Stimulated activated CD8-positive, alpha-beta memory T cell treated with anti-CD3 and anti-CD28 coated beads, Interleukin-15, amount 100 ng/mL, for 48 hours (primary cell): Measurements from ENCODE around the gene CCDC57.
"Not testable (repeated sequence)": the region's sequence is repeated elsewhere in the genome, so short reads cannot be mapped to it uniquely, and the experiment has no call there.

Source experiments
- DNase-seq, 2 donors: peaks; one replicate each; pipeline ENCODE4 v3.0.0-alpha.2; 2020; ENCODE audit warnings: low read depth in 2 of 2

The CCDC57 gene

DNA sequence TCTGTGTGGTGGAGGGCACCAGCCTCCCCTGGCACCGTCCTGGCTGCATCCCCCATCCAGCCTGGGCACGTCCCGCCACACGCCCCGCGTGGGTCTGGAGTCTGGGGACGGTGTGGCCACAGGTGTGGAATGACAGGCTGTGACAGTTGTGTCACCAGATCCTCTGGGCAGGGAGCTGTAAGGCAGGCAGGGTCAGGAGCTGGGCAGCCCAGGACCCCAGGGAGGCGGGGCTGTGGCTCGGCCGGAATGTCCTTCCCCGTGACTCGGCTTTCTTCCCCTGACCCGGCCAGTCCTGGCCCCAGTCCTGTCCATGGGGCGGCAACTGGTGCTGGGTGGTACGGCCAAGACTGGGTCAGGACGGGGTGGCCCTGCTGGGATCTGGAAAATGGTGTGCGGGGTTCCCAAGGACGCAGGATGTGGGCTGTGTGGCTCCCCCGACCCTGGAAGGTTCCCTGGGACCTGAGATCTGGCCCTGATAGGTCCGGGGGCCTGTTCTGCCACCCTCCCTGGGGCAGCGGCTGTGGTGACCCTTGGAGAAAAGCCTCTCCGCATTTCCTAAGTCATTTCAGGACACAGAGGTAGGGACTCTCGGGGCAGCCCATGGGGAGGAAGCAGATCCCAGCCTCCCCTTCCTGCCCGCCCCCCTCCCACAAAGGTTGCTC lies 12.9 kb upstream of the CCDC57 start:
- DNase-seq = no peak

DNA sequence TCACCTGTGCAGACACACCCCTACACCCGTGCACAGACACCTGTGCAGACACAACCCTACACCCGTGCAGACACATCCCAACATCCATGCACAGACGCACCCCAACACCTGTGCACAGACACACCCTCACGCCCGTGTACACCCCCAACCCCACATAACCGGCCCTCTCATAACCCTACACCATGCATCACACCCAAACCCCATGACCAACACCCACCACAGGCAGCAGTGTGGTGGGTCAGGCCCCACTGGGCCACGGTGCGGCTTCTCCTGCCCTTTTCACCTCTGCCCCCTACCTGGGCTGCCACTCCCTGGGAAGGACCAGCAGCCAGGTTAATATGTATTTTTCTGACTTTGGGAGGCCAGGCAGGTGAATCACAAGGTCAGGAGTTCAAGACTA lies 12.0 kb upstream of the CCDC57 start:
- no peak for DNase-seq

DNA sequence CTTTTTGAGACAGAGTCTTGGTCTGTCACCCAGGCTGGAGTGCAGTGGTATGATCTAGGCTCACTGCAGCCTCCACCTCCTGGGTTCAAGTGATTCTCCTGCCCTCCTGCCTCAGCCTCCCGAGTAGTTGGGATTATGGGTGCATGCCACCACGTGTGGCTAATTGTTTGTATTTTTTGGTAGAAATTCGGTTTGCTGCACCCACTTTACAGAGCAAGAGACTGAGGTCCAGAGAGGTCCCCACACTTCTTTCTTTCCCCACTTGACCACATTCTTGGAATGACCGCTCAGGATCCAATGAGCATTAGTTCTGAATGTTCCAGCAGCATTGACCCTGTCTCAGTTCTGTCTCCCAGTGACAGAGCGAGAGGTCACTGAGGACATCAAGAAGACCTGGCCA lies 10.9 kb upstream of the CCDC57 start:
- no peak for DNase-seq

GRCh38 chr17:82222816-82223215 lies 10.2 kb upstream of the CCDC57 start:
- no peak for DNase-seq

GRCh38 chr17:82221341-82221902 lies 8.8 kb upstream of the CCDC57 start:
- DNase-seq = no peak

- no peak for DNase-seq
Measured at GRCh38 chr17:82219753-82220709, 7.4 kb upstream of the CCDC57 start.

- DNase-seq = no peak
Measured at GRCh38 chr17:82219083-82219482, 6.4 kb upstream of the CCDC57 start.

DNA sequence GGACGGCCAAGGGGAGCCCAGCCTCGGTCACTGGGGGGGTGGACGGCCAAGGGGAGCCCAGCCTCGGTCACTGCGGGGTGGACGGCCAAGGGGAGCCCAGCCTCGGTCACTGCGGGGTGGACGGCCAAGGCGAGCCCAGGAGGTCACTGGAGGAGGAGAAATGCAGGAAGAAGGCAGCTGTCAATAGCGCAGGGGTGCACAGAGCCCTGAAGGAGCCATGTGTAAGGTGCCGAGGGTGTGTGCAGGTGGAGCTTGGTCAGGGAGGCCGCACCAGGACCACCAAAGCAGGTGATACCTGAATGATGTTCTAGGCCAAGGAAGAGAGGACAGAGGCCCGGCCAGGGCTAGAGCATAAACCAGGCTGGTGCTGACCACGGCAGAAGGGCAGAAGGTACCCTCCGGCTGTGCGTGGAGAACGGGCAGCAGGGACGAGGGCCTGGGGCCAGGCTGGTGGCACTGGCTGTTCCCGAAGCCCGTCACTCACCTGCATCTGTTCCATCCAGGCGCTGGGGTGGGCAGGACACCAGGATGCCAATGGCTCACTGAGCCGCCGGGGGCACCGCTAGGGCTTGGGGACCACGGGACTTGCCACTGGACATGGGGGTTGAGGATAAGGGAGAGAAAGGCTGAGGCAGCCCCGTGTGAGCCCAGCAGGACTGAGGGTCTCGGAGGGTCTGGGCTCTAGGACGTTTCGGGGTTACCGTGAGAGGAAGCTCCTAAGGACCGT lies 5.9 kb upstream of the CCDC57 start:
- DNase-seq = no peak

DNA sequence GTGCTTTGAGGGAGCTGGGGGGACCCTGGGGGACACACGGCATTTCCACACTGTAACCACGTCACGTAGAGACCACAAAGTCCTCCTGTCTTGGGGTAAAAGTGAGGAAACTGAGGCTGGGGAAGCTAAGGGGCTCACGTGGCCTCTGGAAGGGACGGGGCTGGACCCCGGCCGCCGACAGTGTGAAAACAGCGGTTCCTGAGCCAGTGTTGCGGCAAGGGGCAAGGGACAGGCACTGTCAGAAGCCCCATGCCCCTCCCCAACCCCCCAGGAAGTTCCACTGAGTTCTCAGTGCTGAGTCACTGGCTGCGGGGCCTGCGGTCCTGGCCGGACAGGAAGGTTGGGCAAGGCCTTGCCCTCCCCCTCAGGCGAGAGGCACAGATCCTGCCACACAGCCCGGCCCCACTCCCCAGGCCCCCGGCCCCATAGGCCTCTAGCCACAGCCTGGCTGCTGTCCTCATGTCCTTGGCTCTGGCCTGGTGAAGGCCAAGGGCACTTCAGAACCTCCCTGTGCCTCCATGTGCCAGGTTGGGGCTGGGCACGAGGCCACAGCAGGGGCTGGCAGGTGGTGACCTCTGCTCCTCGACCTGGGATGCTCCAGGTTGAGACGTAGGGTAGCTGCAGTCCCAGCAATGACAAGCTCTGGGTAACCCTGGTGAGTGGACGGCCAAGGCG lies 5.0 kb upstream of the CCDC57 start:
- no peak for DNase-seq

DNA sequence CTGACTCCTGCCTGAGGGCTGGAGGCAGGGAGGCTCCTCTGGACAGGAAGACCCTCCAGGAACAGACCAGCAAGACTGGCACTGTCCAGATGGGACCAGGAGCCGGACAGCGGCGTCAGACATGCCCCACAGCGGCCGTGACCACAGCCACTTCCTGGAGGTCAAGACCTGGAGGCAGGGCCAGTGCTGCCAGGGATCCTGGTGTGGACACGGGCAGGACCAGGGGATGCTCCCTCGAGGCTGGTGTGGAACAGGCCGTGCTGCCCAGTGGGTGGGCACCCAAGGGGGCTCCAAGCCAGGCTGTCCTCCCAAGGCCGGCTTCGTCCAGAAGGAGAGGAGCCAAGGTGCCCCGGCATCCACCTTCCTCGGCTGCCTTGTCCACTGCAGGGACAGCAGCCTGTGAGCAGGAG lies 4.5 kb upstream of the CCDC57 start:
- no peak for DNase-seq

DNA sequence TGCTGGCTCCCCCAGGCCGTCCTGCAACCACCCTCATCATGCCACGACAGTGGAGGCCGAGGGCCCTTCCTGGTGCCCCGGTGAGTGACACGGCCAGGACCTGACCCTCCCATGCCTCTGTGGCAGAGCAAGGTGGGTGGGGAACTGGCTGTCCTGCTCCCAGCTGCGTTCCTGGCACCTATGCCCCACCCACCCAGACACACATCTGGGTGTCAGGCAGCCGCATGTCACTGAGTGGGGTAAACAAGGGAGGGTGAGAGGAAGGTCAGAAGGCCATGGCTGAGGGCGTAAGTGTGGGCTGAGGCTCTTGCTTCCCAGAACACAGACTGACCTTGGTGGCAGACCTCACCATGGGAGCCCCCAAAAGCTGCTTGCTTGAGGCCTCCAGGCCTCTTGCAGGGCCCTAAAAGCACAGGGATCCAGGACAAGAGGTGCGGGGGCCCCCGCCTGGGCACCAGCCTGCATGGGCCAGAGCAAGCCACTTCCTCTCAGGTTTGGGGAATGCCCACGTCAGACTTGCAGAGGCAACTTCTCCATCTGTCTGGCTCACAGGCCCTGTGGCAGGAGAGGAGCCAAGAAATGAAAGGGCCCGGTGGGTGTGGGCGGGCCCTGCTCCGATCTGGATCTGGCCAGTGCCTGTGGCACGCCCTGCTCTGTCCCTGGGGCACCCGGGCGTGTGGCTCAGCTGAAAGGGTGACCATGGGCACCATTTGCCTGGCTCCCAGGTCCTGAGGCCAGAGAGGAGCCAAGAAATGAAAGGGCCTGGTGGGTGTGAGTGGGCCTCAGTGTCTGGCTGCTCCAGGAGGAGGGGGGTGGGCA lies 3.9 kb upstream of the CCDC57 start:
- no peak for DNase-seq

DNA sequence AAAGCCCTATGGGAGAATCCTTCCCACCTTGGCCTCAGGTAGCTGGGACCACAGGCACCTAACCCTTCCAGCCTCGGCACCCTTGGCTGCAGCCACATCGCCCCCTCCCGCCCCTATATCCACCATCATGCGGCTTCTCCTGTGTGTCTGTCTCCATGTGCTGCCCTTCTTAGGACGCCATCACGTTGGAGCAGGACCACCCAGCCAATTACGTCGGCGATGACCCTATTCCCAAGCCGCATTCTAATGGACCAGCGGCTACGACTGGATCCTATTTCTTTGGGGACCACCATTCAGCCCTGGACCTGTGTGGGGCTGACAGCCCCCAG lies 3.3 kb upstream of the CCDC57 start:
- DNase-seq = no peak

- DNase-seq = no peak
Measured at GRCh38 chr17:82215095-82215971, 2.7 kb upstream of the CCDC57 start.

GRCh38 chr17:82214012-82214628 lies 1.5 kb upstream of the CCDC57 start:
- DNase-seq = no peak

- DNase-seq = peak; percentile 62 to 64
Measured at GRCh38 chr17:82213251-82214011, 789 bp upstream of the CCDC57 start.

DNA sequence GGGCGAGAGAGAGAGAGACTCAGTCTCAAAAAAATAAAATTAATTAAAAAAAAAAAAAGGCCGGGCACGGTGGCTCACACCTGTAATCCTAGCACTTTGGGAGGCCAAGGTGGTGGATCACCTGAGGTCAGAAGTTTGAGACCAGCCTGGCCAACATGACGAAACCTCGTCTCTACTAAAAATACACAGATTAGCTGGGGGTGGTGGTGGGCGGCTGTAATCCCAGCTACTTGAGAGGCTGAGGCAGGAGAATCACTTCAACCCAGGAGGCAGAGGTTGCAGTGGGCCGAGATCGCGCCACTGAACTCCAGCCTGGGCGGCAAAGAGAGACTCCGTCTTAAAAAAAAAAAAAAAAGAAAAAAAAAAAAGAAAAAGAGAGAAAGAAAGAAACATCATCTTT lies 2.0 kb downstream of the CCDC57 start:
- DNase-seq = not testable (repeated sequence)

GRCh38 chr17:82205720-82206508 lies 6.7 kb downstream of the CCDC57 start:
- peak; percentile 63 to 70 for DNase-seq
